Stomach smooth muscle (tissue), 2 donors: ENCODE results near the gene CASP12.

ENCODE experiments used
- H3K27ac ChIP-seq: one replicate; pipeline ENCODE4 v1.7.0; 2013; ENCODE audit warnings: mild to moderate bottlenecking, low read length, inconsistent platforms
- H3K27me3 ChIP-seq, 2 donors: one replicate each; pipeline ENCODE4 v1.7.0; 2013; ENCODE audit warnings: low read length in 2 of 2; ENCODE audit not compliant: insufficient read depth in 2 of 2, control insufficient read depth in 1 of 2
- H3K36me3 ChIP-seq, 2 donors: one replicate each; pipeline ENCODE4 v1.7.0; 2013; ENCODE audit warnings: low read length in 2 of 2; ENCODE audit not compliant: control insufficient read depth in 2 of 2, insufficient read depth in 2 of 2
- H3K4me1 ChIP-seq: one replicate; pipeline ENCODE4 v1.7.0; 2013; ENCODE audit warnings: low read length; ENCODE audit not compliant: control insufficient read depth, insufficient read depth
- H3K4me3 ChIP-seq, 2 donors: one replicate each; pipeline ENCODE4 v1.7.0; 2013; ENCODE audit warnings: low read length in 2 of 2
- H3K9ac ChIP-seq, 2 donors: one replicate each; pipeline ENCODE4 v1.7.0; 2013; ENCODE audit warnings: low read length in 2 of 2, mild to moderate bottlenecking in 1 of 2
- H3K9me3 ChIP-seq, 2 donors: one replicate each; pipeline ENCODE4 v1.7.0; 2013; ENCODE audit warnings: low read length in 2 of 2; ENCODE audit not compliant: control insufficient read depth in 2 of 2
- donor health status: healthy.
- donor health status: Pancreatic carcinoma.

The CASP12 gene

GRCh38 chr11:104892723-104893511, 5.3 kb downstream of the CASP12 start:
- peaks cover 9% of the 10 kb centered on the region for H3K4me1 ChIP-seq
- no peaks in the 10 kb centered on the region for H3K27me3 ChIP-seq
- no peak overlapping the region for H3K4me3 ChIP-seq
- peaks cover 0 to 2% of the 10 kb centered on the region in 2 donors for H3K36me3 ChIP-seq
- H3K9me3 ChIP-seq, result no peaks in the 10 kb centered on the region
- H3K27ac ChIP-seq, result no peak overlapping the region
- no peak overlapping the region for H3K9ac ChIP-seq

- H3K27ac ChIP-seq, result no peak overlapping the region
- H3K27me3 ChIP-seq, result no peaks in the 10 kb centered on the region
- no peak overlapping the region for H3K9ac ChIP-seq
- H3K4me1 ChIP-seq, result peaks cover 5% of the 10 kb centered on the region
- H3K9me3 ChIP-seq, result no peaks in the 10 kb centered on the region
- H3K4me3 ChIP-seq, result no peak overlapping the region
- H3K36me3 ChIP-seq, result peaks cover 0 to 2% of the 10 kb centered on the region in 2 donors
Observed at GRCh38 chr11:104891135-104891534, 7.1 kb downstream of the CASP12 start.

GRCh38 chr11:104883342-104883741, 14.9 kb downstream of the CASP12 start:
- Histone ChIP-seq H3K4me1 (no peaks in the 10 kb centered on the region), H3K4me3 (no peak overlapping the region), H3K9ac (no peak overlapping the region), H3K36me3 (no peaks in the 10 kb centered on the region), H3K9me3 (no peaks in the 10 kb centered on the region), H3K27ac (no peak overlapping the region), H3K27me3 (no peaks in the 10 kb centered on the region)

GRCh38 chr11:104881117-104881794, 17.0 kb downstream of the CASP12 start:
- H3K36me3 ChIP-seq, result no peaks in the 10 kb centered on the region
- no peak overlapping the region for H3K27ac ChIP-seq
- no peak overlapping the region for H3K4me3 ChIP-seq
- H3K9me3 ChIP-seq, result no peaks in the 10 kb centered on the region
- H3K9ac ChIP-seq, result no peak overlapping the region
- no peaks in the 10 kb centered on the region for H3K4me1 ChIP-seq
- no peaks in the 10 kb centered on the region for H3K27me3 ChIP-seq

GRCh38 chr11:104879514-104880190, 18.6 kb downstream of the CASP12 start:
- Histone ChIP-seq H3K27me3 (no peaks in the 10 kb centered on the region), H3K4me1 (no peaks in the 10 kb centered on the region), H3K4me3 (no peak overlapping the region), H3K27ac (no peak overlapping the region), H3K9ac (no peak overlapping the region), H3K36me3 (no peaks in the 10 kb centered on the region), H3K9me3 (no peaks in the 10 kb centered on the region)

GRCh38 chr11:104876861-104877431, 21.3 kb downstream of the CASP12 start:
- Histone ChIP-seq H3K9me3 (no peaks in the 10 kb centered on the region), H3K36me3 (no peaks in the 10 kb centered on the region), H3K4me1 (no peaks in the 10 kb centered on the region), H3K27ac (no peak overlapping the region), H3K4me3 (no peak overlapping the region), H3K9ac (no peak overlapping the region), H3K27me3 (no peaks in the 10 kb centered on the region)

- Histone ChIP-seq H3K27me3 (no peaks in the 10 kb centered on the region), H3K27ac (no peak overlapping the region), H3K9ac (no peak overlapping the region), H3K4me3 (no peak overlapping the region), H3K4me1 (no peaks in the 10 kb centered on the region), H3K36me3 (no peaks in the 10 kb centered on the region), H3K9me3 (no peaks in the 10 kb centered on the region)
Observed at GRCh38 chr11:104876324-104876723, 21.9 kb downstream of the CASP12 start.

GRCh38 chr11:104873252-104873651, 25.0 kb downstream of the CASP12 start:
- no peak overlapping the region for H3K27ac ChIP-seq
- no peaks in the 10 kb centered on the region for H3K36me3 ChIP-seq
- H3K9me3 ChIP-seq, result no peaks in the 10 kb centered on the region
- H3K9ac ChIP-seq, result no peak overlapping the region
- H3K27me3 ChIP-seq, result no peaks in the 10 kb centered on the region
- no peak overlapping the region for H3K4me3 ChIP-seq
- H3K4me1 ChIP-seq, result no peaks in the 10 kb centered on the region

- H3K27ac ChIP-seq, result no peak overlapping the region
- no peak overlapping the region for H3K4me3 ChIP-seq
- no peaks in the 10 kb centered on the region for H3K36me3 ChIP-seq
- H3K4me1 ChIP-seq, result no peaks in the 10 kb centered on the region
- no peaks in the 10 kb centered on the region for H3K27me3 ChIP-seq
- no peak overlapping the region for H3K9ac ChIP-seq
- no peaks in the 10 kb centered on the region for H3K9me3 ChIP-seq
Observed at GRCh38 chr11:104872393-104872792, 25.9 kb downstream of the CASP12 start.

GRCh38 chr11:104870910-104871309, 27.4 kb downstream of the CASP12 start:
- Histone ChIP-seq H3K4me1 (no peaks in the 10 kb centered on the region), H3K4me3 (no peak overlapping the region), H3K36me3 (no peaks in the 10 kb centered on the region), H3K27ac (no peak overlapping the region), H3K9me3 (no peaks in the 10 kb centered on the region), H3K27me3 (no peaks in the 10 kb centered on the region), H3K9ac (no peak overlapping the region)
